MG63 (cell line): ENCODE measurements around the gene AHDC1. TPM values are rescaled to one million over a fixed set of nuclear protein-coding genes. Genes with fewer than 3 reads are reported as not detected.

Experiments used
- DNase-seq: peaks from one replicate; pipeline ENCODE4 v3.0.0-alpha.2; 2020
- H3K27me3 ChIP-seq: fragments of 250-450 bp; sonication (Bioruptor Pico); 2 replicates; pipeline ENCODE4 v1.5.1; 2020; ENCODE audit warnings: mild to moderate bottlenecking, moderate library complexity
- H3K36me3 ChIP-seq: fragments of 250-450 bp; sonication (Bioruptor Pico); 2 replicates; pipeline ENCODE4 v1.5.1; 2020; ENCODE audit warnings: mild to moderate bottlenecking, moderate library complexity
- H3K4me3 ChIP-seq: fragments of 250-450 bp; sonication (Bioruptor Pico); 2 replicates; pipeline ENCODE4 v1.5.1; 2020; ENCODE audit warnings: mild to moderate bottlenecking, moderate library complexity
- H3K9me3 ChIP-seq: fragments of 250-450 bp; sonication (Bioruptor Pico); 2 replicates; pipeline ENCODE4 v1.5.1; 2020; ENCODE audit warnings: mild to moderate bottlenecking, moderate library complexity
- total RNA-seq: library from RNA; depleted of rRNA; stranded (reverse); fragments of >200 nt; shearing (Covaris generic); gene quantifications from 2 replicates; pipeline ENCODE4 v1.2.3, GENCODE V29; 2014; ENCODE audit warnings: low replicate concordance

The AHDC1 gene
- total RNA-seq, 1 experiment from 2014 or later = 10.4 TPM

DNA sequence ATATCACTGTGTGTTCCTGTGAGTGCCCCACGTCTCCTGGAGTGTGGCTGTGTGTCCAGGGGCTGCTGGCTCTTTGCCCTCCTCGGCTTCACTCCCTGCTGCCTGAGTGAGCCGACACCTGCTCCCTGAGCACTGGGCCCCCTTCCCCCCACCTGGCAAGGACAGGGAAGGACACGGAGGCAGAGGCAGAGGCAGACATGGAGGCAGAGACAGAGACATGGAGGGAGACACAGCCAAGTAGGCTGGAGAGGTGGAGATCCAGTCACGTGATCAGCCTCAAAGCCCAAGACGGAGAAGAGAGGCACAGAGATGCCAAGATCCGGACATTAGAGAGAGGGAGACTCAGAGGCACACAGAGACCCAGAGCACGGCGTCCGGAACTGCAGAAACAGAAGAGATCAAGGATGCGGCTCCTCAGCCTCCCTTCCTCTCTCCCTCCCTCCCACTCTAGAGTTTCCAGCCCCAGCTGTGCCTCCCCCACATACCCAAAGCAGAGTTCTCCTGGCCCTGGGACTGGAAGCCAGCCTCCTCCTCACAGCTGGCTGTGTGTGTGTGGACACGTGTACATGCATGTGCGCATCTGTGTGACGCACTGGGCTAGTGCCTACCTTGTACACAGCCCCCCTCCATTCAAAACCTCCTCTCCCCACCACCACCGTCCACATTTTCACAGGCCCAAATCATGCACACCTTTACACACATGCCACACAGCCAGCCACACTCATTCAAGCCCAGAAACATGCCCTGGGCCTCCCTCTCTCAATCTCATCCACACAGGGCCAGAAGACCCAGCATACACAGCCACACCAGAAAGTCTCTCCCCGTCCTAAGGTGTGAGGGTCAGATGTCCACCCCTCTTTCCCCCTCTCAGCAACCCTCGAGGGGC, 74.9 kb downstream of the AHDC1 start:
- DNase-seq = no peak
- Histone ChIP-seq H3K27me3 (no peaks in the 10 kb centered on the region), H3K36me3 (peaks cover 13% of the 10 kb centered on the region), H3K9me3 (no peaks in the 10 kb centered on the region), H3K4me3 (no peak overlapping the region)

- H3K9me3 ChIP-seq = no peaks in the 10 kb centered on the region
- H3K27me3 ChIP-seq = no peaks in the 10 kb centered on the region
- no peak for DNase-seq
- peaks cover 6% of the 10 kb centered on the region for H3K36me3 ChIP-seq
- no peak overlapping the region for H3K4me3 ChIP-seq
Observed at GRCh38 chr1:27527890-27528817, 75.8 kb downstream of the AHDC1 start.

GRCh38 chr1:27527223-27527889, 76.6 kb downstream of the AHDC1 start:
- DNase-seq = no peak
- Histone ChIP-seq H3K27me3 (no peaks in the 10 kb centered on the region), H3K4me3 (no peak overlapping the region), H3K9me3 (no peaks in the 10 kb centered on the region), H3K36me3 (no peaks in the 10 kb centered on the region)

DNA sequence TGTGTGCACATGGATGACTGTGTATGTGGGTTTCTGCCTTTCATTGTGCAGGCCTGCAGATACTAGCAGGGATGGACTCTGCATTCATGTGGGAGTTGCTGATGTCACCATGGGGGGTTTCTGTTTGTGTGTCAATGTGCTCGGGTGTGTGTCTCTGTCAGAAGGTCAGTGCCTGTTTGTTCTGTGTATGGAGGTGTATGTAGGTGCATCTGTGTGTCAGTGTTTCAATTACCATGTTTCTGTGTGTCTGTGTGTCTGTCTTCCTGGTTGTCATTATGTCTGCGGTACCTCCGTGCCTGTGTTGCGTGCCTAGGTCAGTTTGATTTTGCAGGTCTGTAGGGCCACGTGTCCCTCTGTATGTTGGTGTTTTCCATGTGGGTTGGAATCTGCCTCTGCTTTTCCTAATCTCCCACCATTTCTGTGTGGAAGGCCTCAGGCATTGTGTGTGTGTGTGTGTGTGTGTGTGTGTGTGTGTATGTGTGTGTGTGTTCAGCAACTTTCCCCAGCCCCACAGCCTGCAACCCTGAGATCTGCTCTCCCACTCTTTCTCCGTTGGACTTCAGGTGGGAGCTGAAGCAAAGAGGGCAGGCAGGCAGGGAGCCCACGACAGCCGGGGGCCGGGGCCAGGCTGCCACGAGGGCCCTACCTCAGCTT, 77.2 kb downstream of the AHDC1 start:
- H3K27me3 ChIP-seq = no peaks in the 10 kb centered on the region
- H3K9me3 ChIP-seq = no peaks in the 10 kb centered on the region
- no peak overlapping the region for H3K4me3 ChIP-seq
- H3K36me3 ChIP-seq = no peaks in the 10 kb centered on the region
- DNase-seq = no peak

DNA sequence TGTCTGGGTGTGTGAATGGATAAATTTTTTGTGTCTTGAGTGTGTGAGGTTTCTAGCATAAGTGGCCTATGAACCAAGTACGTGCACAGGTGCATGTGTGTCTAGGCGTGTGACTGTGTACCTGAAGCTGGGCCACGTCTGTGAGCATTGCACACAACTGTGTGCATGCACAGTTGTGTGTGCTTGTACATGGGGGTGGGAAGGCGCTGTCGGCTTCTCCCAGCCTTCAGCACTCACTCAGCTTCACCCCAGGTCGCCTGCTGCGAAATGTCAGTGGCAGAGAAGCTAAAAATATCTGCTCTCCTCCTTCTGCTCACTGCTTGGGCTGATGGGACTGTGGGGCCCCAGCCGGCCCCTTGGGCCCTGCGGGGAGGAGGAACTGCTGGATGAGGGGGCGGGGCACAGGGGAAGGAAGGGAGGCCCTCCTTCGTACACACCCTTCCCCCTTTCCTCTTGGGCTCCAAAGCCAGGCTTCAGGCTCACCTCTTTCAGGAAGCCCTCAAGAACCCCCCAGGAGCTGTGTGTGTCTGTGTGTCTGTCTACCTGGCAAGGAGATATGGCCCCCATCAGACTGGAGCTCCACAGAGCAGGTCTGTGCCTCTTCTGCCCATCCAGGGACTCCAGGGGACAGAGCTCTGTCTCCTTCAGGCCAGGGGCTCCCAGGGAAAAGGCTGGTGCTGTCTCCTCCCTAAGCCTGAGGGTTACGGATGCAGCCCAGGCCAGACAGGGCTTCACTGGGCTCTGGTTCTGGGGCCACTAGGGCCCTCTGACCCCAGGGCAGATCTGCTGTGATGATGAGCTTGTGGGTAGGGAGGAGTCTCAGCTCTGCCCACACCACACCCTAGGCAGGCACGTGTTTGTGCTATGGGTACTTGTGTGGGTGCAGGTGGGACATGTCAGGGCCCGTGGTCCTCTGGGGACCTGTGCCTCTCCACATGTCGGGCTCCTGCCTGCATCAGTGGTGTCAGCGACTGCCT, 78.4 kb downstream of the AHDC1 start:
- H3K27me3 ChIP-seq = no peaks in the 10 kb centered on the region
- H3K4me3 ChIP-seq = no peak overlapping the region
- no peak for DNase-seq
- no peaks in the 10 kb centered on the region for H3K36me3 ChIP-seq
- no peaks in the 10 kb centered on the region for H3K9me3 ChIP-seq

- H3K9me3 ChIP-seq = no peaks in the 10 kb centered on the region
- no peak overlapping the region for H3K4me3 ChIP-seq
- DNase-seq = no peak
- H3K36me3 ChIP-seq = no peaks in the 10 kb centered on the region
- H3K27me3 ChIP-seq = no peaks in the 10 kb centered on the region
Observed at GRCh38 chr1:27523337-27524020, 80.5 kb downstream of the AHDC1 start.

- H3K27me3 ChIP-seq = no peaks in the 10 kb centered on the region
- H3K9me3 ChIP-seq = no peaks in the 10 kb centered on the region
- H3K36me3 ChIP-seq = no peaks in the 10 kb centered on the region
- no peak overlapping the region for H3K4me3 ChIP-seq
- DNase-seq = no peak
Observed at GRCh38 chr1:27522432-27523336, 81.3 kb downstream of the AHDC1 start.

- H3K36me3 ChIP-seq = no peaks in the 10 kb centered on the region
- no peak overlapping the region for H3K4me3 ChIP-seq
- H3K9me3 ChIP-seq = no peaks in the 10 kb centered on the region
- no peak for DNase-seq
- H3K27me3 ChIP-seq = no peaks in the 10 kb centered on the region
Observed at GRCh38 chr1:27521861-27522431, 82.0 kb downstream of the AHDC1 start.

GRCh38 chr1:27521336-27521831, 82.6 kb downstream of the AHDC1 start:
- Histone ChIP-seq H3K4me3 (no peak overlapping the region), H3K36me3 (no peaks in the 10 kb centered on the region), H3K27me3 (no peaks in the 10 kb centered on the region), H3K9me3 (no peaks in the 10 kb centered on the region)
- DNase-seq = peak; percentile 27

- Histone ChIP-seq H3K4me3 (no peak overlapping the region), H3K27me3 (no peaks in the 10 kb centered on the region), H3K9me3 (no peaks in the 10 kb centered on the region), H3K36me3 (no peaks in the 10 kb centered on the region)
- DNase-seq = no peak
Observed at GRCh38 chr1:27520651-27521050, 83.3 kb downstream of the AHDC1 start.

GRCh38 chr1:27519331-27520258, 84.3 kb downstream of the AHDC1 start:
- peak; percentile 59 for DNase-seq
- H3K4me3 ChIP-seq = no peak overlapping the region
- no peaks in the 10 kb centered on the region for H3K36me3 ChIP-seq
- no peaks in the 10 kb centered on the region for H3K9me3 ChIP-seq
- no peaks in the 10 kb centered on the region for H3K27me3 ChIP-seq

- H3K4me3 ChIP-seq = no peak overlapping the region
- DNase-seq = no peak
- H3K9me3 ChIP-seq = no peaks in the 10 kb centered on the region
- no peaks in the 10 kb centered on the region for H3K27me3 ChIP-seq
- H3K36me3 ChIP-seq = no peaks in the 10 kb centered on the region
Observed at GRCh38 chr1:27518808-27519207, 85.1 kb downstream of the AHDC1 start.
